OCI-LY7 (cell line): ENCODE results near the gene CSRP3.

Source experiments
- CTCF ChIP-seq: fragments of 200-600 bp; sonication (generic); conservative IDR thresholded peaks from 2 replicates; pipeline ENCODE4 v1.5.1; 2014; ENCODE audit warnings: mild to moderate bottlenecking, antibody characterized with exemption, low read length, moderate library complexity, mixed read lengths
- EZH2phosphoT487 ChIP-seq: fragments of 200-600 bp; sonication (generic); IDR thresholded peaks from 2 replicates; pipeline ENCODE4 v1.6.1; 2018; ENCODE audit warnings: low read depth, borderline replicate concordance, mild to moderate bottlenecking, mixed run types, antibody characterized with exemption, low read length, moderate library complexity, mixed read lengths

GRCh38 chr11:19229671-19230070 lies 27.9 kb upstream of the CSRP3 start:
- TF ChIP-seq CTCF (no peak), EZH2phosphoT487 (no peak)
